Activated T-helper 2 cell treated with anti-CD3 and anti-CD28 coated beads, Interferon-gamma antibody, Interleukin-2, Interleukin-4, amounts not matched to agents 10 μg/mL and 5 μg/mL and 100 μg/mL, durations not matched to agents 14 hours and 24 hours and 36 hours (primary cell): ENCODE results near the gene MAML3. TPM values are rescaled to one million over a fixed set of nuclear protein-coding genes. Genes with fewer than 3 reads are reported as not detected.

Experiments used
- DNase-seq: peaks from one replicate; pipeline ENCODE4 v3.0.0; 2021; ENCODE audit warnings: low spot score
- H3K27ac Mint-ChIP-seq: one replicate; pipeline ENCODE4 v1.8.0; 2021; ENCODE audit warnings: mixed read lengths
- H3K27me3 Mint-ChIP-seq: one replicate; pipeline ENCODE4 v1.8.0; 2021; ENCODE audit warnings: low read depth, mixed read lengths
- H3K36me3 Mint-ChIP-seq: one replicate; pipeline ENCODE4 v1.8.0; 2021; ENCODE audit warnings: low read depth, mixed read lengths
- H3K4me1 Mint-ChIP-seq: one replicate; pipeline ENCODE4 v1.8.0; 2021; ENCODE audit warnings: low read depth, mixed read lengths
- H3K4me3 Mint-ChIP-seq: one replicate; pipeline ENCODE4 v1.8.0; 2021; ENCODE audit warnings: low read depth, mild to moderate bottlenecking, moderate library complexity, mixed read lengths
- H3K9me3 Mint-ChIP-seq: one replicate; pipeline ENCODE4 v1.8.0; 2021; ENCODE audit warnings: mixed read lengths
- intact Hi-C: fragments of 100-400 bp; cut with micrococcal nuclease; formaldehyde crosslinking; loops from one replicate; pipeline ENCODE4 v1.15.1; 2023
- total RNA-seq: library from RNA; stranded (reverse); gene quantifications from 2 replicates; pipeline ENCODE4 v1.2.3, GENCODE V29; 2022

Gene MAML3
- total RNA-seq, 1 donor from 2014 or later: 3.3 TPM

GRCh38 chr4:140049849-140050637, 103.9 kb downstream of the MAML3 start:
- peaks cover 34% of the 10 kb centered on the region for H3K27me3 Mint-ChIP-seq
- peak overlapping the region; percentile 74 for H3K4me3 Mint-ChIP-seq
- DNase-seq: no peak
- H3K27ac Mint-ChIP-seq: no peak overlapping the region
- no peaks in the 10 kb centered on the region for H3K36me3 Mint-ChIP-seq
- no peaks in the 10 kb centered on the region for H3K9me3 Mint-ChIP-seq
- peaks cover 59% of the 10 kb centered on the region for H3K4me1 Mint-ChIP-seq
- intact Hi-C loops: loop anchor here (1.0 to 5.0 kb wide), 8 partner anchors 22 to 393 kb away; no protein-coding TSS in a partner anchor

- Mint-ChIP-seq H3K27ac (peak overlapping the region; percentile 78), H3K4me1 (peaks cover 55% of the 10 kb centered on the region), H3K4me3 (peak overlapping the region; percentile 74), H3K9me3 (no peaks in the 10 kb centered on the region), H3K27me3 (peaks cover 36% of the 10 kb centered on the region), H3K36me3 (no peaks in the 10 kb centered on the region)
- intact Hi-C loops: loop anchor here (1.0 to 5.0 kb wide), 5 partner anchors 23 to 392 kb away; no protein-coding TSS in a partner anchor
- peak; percentile 52 for DNase-seq
These were observed 104.7 kb downstream of the MAML3 start for GRCh38 chr4:140049024-140049848.

GRCh38 chr4:140048419-140048995, 105.5 kb downstream of the MAML3 start:
- DNase-seq: no peak
- H3K9me3 Mint-ChIP-seq: no peaks in the 10 kb centered on the region
- intact Hi-C loops: loop anchor here (5.0 kb wide), 2 partner anchors 36 to 391 kb away; no protein-coding TSS in a partner anchor
- no peaks in the 10 kb centered on the region for H3K36me3 Mint-ChIP-seq
- peaks cover 49% of the 10 kb centered on the region for H3K4me1 Mint-ChIP-seq
- H3K4me3 Mint-ChIP-seq: peak overlapping the region; percentile 74
- peak overlapping the region; percentile 78 for H3K27ac Mint-ChIP-seq
- H3K27me3 Mint-ChIP-seq: peaks cover 36% of the 10 kb centered on the region

- Mint-ChIP-seq H3K9me3 (no peaks in the 10 kb centered on the region), H3K4me1 (peaks cover 42% of the 10 kb centered on the region), H3K27me3 (peaks cover 36% of the 10 kb centered on the region), H3K27ac (no peak overlapping the region), H3K36me3 (no peaks in the 10 kb centered on the region), H3K4me3 (no peak overlapping the region)
- intact Hi-C loops: loop anchor here (5.0 kb wide), 2 partner anchors 35 to 390 kb away; no protein-coding TSS in a partner anchor
- no peak for DNase-seq
These were observed 106.2 kb downstream of the MAML3 start for GRCh38 chr4:140047786-140048185.

- Mint-ChIP-seq H3K36me3 (no peaks in the 10 kb centered on the region), H3K27me3 (peaks cover 36% of the 10 kb centered on the region), H3K4me1 (peaks cover 40% of the 10 kb centered on the region), H3K27ac (no peak overlapping the region), H3K4me3 (no peak overlapping the region), H3K9me3 (no peaks in the 10 kb centered on the region)
- intact Hi-C loops: loop anchor here (5.0 kb wide), 2 partner anchors 35 to 390 kb away; no protein-coding TSS in a partner anchor
- DNase-seq: no peak
These were observed 106.9 kb downstream of the MAML3 start for GRCh38 chr4:140047017-140047640.

GRCh38 chr4:140046543-140046942, 107.4 kb downstream of the MAML3 start:
- H3K36me3 Mint-ChIP-seq: no peaks in the 10 kb centered on the region
- no peaks in the 10 kb centered on the region for H3K9me3 Mint-ChIP-seq
- no peak for DNase-seq
- intact Hi-C loops: loop anchor here (5.0 kb wide), 2 partner anchors 34 to 389 kb away; no protein-coding TSS in a partner anchor
- no peak overlapping the region for H3K27ac Mint-ChIP-seq
- H3K4me1 Mint-ChIP-seq: peaks cover 37% of the 10 kb centered on the region
- H3K27me3 Mint-ChIP-seq: peaks cover 37% of the 10 kb centered on the region
- no peak overlapping the region for H3K4me3 Mint-ChIP-seq

GRCh38 chr4:140046016-140046415, 108.0 kb downstream of the MAML3 start:
- Mint-ChIP-seq H3K36me3 (no peaks in the 10 kb centered on the region), H3K27me3 (peaks cover 41% of the 10 kb centered on the region), H3K27ac (no peak overlapping the region), H3K4me3 (no peak overlapping the region), H3K9me3 (no peaks in the 10 kb centered on the region), H3K4me1 (peaks cover 37% of the 10 kb centered on the region)
- no peak for DNase-seq
- intact Hi-C loops: loop anchor here (5.0 kb wide), 2 partner anchors 34 to 389 kb away; no protein-coding TSS in a partner anchor

GRCh38 chr4:140044337-140044902, 109.6 kb downstream of the MAML3 start:
- H3K4me1 Mint-ChIP-seq: peaks cover 24% of the 10 kb centered on the region
- intact Hi-C loops: no loop called here
- H3K27me3 Mint-ChIP-seq: peaks cover 46% of the 10 kb centered on the region
- DNase-seq: no peak
- no peak overlapping the region for H3K27ac Mint-ChIP-seq
- no peak overlapping the region for H3K4me3 Mint-ChIP-seq
- H3K36me3 Mint-ChIP-seq: no peaks in the 10 kb centered on the region
- no peaks in the 10 kb centered on the region for H3K9me3 Mint-ChIP-seq

- Mint-ChIP-seq H3K27ac (no peak overlapping the region), H3K36me3 (no peaks in the 10 kb centered on the region), H3K9me3 (no peaks in the 10 kb centered on the region), H3K4me3 (no peak overlapping the region), H3K27me3 (peaks cover 30% of the 10 kb centered on the region), H3K4me1 (peaks cover 14% of the 10 kb centered on the region)
- intact Hi-C loops: no loop called here
- no peak for DNase-seq
These were observed 111.3 kb downstream of the MAML3 start for GRCh38 chr4:140042634-140043033.

- no peak for DNase-seq
- no peaks in the 10 kb centered on the region for H3K36me3 Mint-ChIP-seq
- intact Hi-C loops: no loop called here
- no peaks in the 10 kb centered on the region for H3K9me3 Mint-ChIP-seq
- peaks cover 27% of the 10 kb centered on the region for H3K27me3 Mint-ChIP-seq
- H3K4me1 Mint-ChIP-seq: peaks cover 13% of the 10 kb centered on the region
- H3K4me3 Mint-ChIP-seq: no peak overlapping the region
- no peak overlapping the region for H3K27ac Mint-ChIP-seq
These were observed 115.9 kb downstream of the MAML3 start for GRCh38 chr4:140038031-140038533.

- Mint-ChIP-seq H3K27ac (no peak overlapping the region), H3K36me3 (no peaks in the 10 kb centered on the region), H3K27me3 (peaks cover 31% of the 10 kb centered on the region), H3K4me1 (peaks cover 13% of the 10 kb centered on the region), H3K9me3 (no peaks in the 10 kb centered on the region), H3K4me3 (no peak overlapping the region)
- intact Hi-C loops: no loop called here
- DNase-seq: no peak
These were observed 116.5 kb downstream of the MAML3 start for GRCh38 chr4:140037353-140038030.
